Activated CD4-positive, alpha-beta T cell treated with anti-CD3 and anti-CD28 coated beads, Interleukin-2, Interleukin-6, amounts not matched to agents 100 ng/mL and 50 ng/mL, durations not matched to agents 16 hours and 8 hours (primary cell): ENCODE results near the gene SGPL1.
A peak's percentile ranks its signal among the peaks of the same experiment; 100 is the strongest.

ENCODE experiments used
- DNase-seq: peaks from one replicate; pipeline ENCODE4 v3.0.0-alpha.2; 2020

The SGPL1 gene

GRCh38 chr10:70781461-70782051 is 34.2 kb upstream of the SGPL1 start:
- no peak for DNase-seq

GRCh38 chr10:70782086-70782745 is 33.5 kb upstream of the SGPL1 start:
- DNase-seq, result no peak

- DNase-seq, result no peak
These were observed 32.7 kb upstream of the SGPL1 start for GRCh38 chr10:70782746-70783680.

GRCh38 chr10:70784016-70784415 is 31.7 kb upstream of the SGPL1 start:
- DNase-seq, result no peak

- DNase-seq, result no peak
These were observed 31.3 kb upstream of the SGPL1 start for GRCh38 chr10:70784471-70784870.

DNA sequence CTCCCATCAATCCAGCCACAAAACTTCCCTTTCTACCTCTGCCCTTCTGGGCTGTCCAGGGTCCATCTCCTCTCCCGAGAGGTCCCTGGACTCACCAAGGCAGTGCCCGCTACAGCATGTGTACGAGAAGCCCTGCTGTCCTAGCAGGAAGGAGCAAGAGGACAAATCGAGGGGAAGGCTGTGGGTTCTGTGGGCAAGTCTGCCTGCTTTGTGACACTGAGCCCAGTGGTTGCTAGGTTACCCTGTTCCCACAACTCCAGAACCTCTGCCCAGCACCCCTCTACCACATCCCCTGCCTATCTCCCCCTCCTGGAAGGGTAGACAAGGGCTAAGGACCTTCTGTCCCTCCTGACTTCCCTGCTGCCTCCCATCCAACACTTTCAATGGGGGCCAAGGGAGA is 30.6 kb upstream of the SGPL1 start, which contains the start of gene TBATA:
Gene TBATA, minus strand, starts transcription at position 188 of the 400 bp plus-strand sequence. CDS start 1,998 bp downstream, outside the sequence.
- peak; percentile 2 for DNase-seq

- DNase-seq, result peak; percentile 25
These were observed 28.8 kb upstream of the SGPL1 start for GRCh38 chr10:70786799-70787415.

DNA sequence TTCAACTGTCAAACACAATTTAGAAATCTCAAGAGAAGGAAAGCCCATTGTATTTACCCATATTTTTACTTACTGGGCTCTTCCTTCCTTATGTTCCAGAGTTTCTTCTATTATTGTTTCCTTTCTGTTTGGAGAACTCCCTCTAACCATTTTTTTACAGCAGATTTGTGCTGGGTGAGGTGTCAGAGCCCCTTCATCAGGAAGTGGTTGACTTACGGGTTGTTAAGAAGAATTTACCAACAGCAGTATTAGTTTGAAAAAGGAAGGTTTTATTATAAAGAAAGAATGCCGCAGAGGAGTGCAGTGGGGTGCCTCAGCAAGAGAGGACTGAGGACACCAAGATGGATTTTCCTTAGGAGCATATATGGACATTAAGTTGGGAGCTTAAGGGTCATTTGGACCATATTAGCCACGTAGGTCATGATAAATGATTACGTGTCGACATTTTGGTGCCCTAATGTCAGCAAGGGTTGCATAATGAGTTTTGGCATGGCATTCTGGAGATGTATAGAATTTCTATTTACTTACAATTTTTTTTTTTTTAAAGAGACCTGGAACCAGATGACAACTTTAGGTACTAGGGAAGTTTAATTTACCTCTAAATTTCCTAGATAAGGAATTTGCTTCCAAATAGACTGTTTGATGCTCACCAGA is 24.2 kb upstream of the SGPL1 start:
- DNase-seq, result no peak

DNA sequence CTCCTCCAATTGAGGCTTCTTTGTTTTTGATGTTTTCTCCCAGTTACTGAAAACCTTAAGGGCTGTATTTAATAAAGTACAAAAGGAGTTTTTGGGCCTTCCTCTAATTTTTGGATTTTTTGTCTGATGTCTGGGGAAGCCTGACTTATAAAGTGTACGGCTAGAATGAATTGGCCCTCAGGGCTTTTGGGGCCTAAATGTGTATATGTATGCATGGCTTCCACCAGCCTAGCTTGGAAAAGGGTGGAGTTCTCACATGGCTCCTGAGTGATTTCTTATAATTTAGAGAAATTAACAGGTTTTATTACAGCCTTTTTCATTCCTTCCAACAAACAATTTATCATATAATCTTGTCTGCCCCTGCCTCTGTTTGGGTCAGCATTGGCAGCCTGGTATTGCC is 20.1 kb upstream of the SGPL1 start:
- DNase-seq, result no peak

- DNase-seq, result no peak
These were observed 17.9 kb upstream of the SGPL1 start for GRCh38 chr10:70797840-70798239.

DNA sequence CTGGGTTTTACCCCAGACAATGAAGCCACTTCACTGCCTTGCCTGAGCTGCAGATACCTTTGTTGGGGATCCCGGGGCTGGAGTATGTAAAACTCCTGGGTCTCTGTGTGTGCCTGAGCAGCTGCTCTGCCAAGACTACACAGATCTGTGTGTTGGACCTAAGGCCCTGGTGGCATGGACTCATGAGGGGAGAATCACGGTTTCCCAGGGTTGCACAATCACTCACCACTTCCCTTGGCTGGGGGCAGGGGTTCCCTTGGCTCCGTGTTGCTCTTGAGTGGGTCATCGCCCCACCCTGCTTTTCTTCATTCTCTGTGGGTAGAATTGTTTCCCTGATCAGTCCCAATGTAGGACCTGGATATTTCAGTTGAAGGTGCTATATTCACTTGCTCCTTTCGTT is 16.6 kb upstream of the SGPL1 start:
- no peak for DNase-seq

GRCh38 chr10:70801854-70802253 is 13.9 kb upstream of the SGPL1 start:
- no peak for DNase-seq

GRCh38 chr10:70803775-70804420 is 11.8 kb upstream of the SGPL1 start:
- DNase-seq, result no peak

DNA sequence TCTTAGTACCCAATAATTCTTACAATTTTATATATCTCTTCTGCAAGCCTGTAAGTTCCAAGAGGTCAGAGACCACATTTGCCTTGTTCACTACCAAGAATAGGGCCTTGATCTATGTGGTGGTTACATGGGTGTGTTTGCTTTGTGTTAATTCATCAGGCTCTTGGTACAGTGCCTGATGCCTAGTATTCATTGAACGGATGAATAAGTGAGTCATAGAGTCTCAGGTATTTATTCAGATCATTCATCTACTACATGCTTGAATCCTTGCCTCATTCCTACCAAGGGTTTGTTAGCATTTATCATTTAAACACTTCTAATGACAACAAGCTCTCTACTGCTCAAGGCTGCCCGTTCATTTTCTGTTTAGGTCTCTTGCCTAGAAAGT is 11.3 kb upstream of the SGPL1 start:
- DNase-seq, result no peak

DNA sequence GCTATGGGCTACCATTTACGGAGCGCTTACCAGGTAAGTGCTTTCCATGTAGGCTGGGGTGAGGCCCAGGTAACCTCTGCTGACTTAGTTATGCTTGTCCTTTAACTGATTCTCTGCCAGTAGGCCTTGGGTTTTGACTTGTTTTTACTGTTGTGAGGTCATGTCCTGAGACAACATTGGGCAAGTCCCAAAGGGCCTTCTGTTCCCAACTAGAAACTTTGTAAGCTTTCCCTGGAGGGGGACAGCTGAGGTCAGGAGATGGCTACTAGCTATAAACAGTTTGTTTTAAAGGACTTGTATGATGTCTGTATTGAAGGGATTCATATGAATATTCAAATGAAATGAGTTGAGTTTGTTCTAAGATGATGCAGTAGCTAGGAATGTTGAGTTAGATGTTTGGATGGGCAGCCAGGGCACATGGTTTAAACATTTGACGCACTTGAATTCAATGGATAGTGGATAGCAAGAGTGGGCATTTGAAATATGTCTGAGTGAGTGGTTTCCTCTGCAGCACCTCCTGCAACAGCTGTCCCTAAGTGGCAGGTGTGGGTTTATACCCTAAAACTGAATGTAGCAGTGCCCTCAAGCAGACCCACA is 10.0 kb upstream of the SGPL1 start:
- DNase-seq, result no peak

- DNase-seq, result no peak
These were observed 8.9 kb upstream of the SGPL1 start for GRCh38 chr10:70806841-70807240.

DNA sequence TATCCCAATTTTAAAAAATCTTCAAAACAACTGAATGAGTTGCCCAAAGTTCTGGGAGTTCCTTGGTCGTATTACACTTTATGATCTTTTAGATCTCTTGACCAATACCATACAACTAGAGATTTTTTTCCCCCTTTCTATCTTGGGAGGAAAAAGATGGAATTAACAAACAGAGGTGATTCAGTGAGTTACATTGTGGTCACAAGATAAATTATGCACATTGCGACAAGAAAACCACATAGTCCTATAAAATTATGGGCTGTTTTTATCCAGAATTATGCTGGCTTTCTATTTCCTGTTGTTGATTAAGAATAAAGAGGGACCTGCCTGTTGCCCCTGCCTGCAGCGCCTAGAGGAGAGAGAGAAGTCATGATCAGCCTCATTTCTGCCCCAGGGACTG is 8.2 kb upstream of the SGPL1 start:
- no peak for DNase-seq

- no peak for DNase-seq
These were observed 6.6 kb upstream of the SGPL1 start for GRCh38 chr10:70809011-70809611.

GRCh38 chr10:70809726-70810125 is 6.0 kb upstream of the SGPL1 start:
- DNase-seq, result no peak

- no peak for DNase-seq
These were observed 4.8 kb upstream of the SGPL1 start for GRCh38 chr10:70810967-70811366.

DNA sequence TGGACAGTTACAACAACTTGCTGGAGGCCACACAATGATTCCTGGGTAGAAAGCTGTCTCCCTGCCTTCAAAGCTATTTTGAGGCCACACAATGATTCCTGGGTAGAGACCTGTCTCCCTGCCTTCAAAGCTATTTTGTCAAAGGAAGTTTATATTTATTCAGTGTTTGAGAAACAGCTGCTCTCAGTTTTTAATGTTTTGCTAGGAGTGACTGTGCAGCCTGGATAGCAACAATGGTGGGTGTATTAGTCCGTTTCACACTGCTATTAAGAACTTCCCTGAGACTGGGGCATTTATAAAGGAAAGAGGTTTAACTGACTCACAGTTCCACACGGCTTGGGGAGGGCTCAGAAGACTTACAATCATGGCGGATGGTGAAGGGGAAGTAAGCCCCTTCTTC is 3.9 kb upstream of the SGPL1 start:
- DNase-seq, result no peak
